GM12801 (cell line): ENCODE results near the gene ATP2B1.

Experiments used
- CTCF ChIP-seq: IDR thresholded peaks from one replicate; pipeline ENCODE4 v1.5.1; 2011; ENCODE audit warnings: control low read depth; ENCODE audit not compliant: insufficient read length; ENCODE audit errors: extremely low read depth

The ATP2B1 gene

GRCh38 chr12:89544681-89545184 lies 163.9 kb downstream of the ATP2B1 start:
- no peak for TF ChIP-seq CTCF

- TF ChIP-seq CTCF = no peak
Measured at GRCh38 chr12:89544022-89544421, 164.6 kb downstream of the ATP2B1 start.

GRCh38 chr12:89542912-89543592 lies 165.6 kb downstream of the ATP2B1 start:
- TF ChIP-seq CTCF = no peak

- TF ChIP-seq CTCF = no peak
Measured at GRCh38 chr12:89542236-89542635, 166.4 kb downstream of the ATP2B1 start.

- no peak for TF ChIP-seq CTCF
Measured at GRCh38 chr12:89540586-89540985, 168.1 kb downstream of the ATP2B1 start.

GRCh38 chr12:89539426-89540223 lies 169.0 kb downstream of the ATP2B1 start:
- no peak for TF ChIP-seq CTCF

- no peak for TF ChIP-seq CTCF
Measured at GRCh38 chr12:89538897-89539296, 169.7 kb downstream of the ATP2B1 start.
